HG03064 (cell line): ENCODE measurements around the gene DET1.
"Not testable (repeated sequence)": the region's sequence is repeated elsewhere in the genome, so short reads cannot be mapped to it uniquely, and the experiment has no call there.

Experiments
- ATAC-seq: cut with Tn5 transposase; IDR thresholded peaks from one replicate; pipeline ENCODE4 v1.9.1; 2021; ENCODE audit warnings: low read depth; ENCODE audit not compliant: unreplicated experiment

The DET1 gene

DNA sequence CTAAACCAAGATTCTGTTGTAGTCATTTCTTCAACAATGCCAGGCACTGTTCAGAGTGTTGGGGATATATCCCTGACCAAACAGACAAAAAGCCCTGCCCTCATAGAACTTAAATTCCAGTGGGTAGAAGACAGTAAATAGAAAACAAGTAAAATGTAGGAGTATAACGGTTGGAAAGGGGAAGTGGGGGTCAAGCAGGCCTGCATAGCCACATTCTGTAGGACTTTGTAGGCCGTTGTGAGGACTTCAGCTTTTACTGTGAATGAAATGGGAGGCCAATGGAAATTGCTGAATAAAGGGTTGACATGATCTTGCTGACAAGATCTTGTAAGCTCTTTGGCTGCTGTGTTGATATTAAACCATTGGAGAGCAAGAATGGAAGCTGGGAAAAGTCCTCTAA is 77.2 kb downstream of the DET1 start:
- no peak for ATAC-seq

DNA sequence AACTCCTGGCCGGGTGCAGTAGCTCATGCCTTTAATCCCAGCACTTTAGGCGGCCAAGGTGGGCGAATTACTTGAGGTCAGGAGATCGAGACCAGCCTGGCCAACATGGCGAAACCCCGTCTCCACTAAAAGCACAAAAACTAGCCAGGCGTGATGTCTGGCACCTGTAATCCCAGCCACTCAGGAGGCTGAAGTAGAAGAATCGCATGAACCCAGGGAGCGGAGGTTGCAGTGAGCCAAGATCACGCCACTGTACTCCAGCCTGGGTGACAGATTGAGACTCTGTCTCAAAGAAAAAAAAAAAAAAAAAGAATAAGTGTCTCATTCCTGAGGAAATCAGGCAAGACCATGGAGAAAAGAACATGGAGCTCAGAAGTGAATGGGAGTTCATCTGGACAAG is 77.8 kb downstream of the DET1 start:
- not testable (repeated sequence) for ATAC-seq

DNA sequence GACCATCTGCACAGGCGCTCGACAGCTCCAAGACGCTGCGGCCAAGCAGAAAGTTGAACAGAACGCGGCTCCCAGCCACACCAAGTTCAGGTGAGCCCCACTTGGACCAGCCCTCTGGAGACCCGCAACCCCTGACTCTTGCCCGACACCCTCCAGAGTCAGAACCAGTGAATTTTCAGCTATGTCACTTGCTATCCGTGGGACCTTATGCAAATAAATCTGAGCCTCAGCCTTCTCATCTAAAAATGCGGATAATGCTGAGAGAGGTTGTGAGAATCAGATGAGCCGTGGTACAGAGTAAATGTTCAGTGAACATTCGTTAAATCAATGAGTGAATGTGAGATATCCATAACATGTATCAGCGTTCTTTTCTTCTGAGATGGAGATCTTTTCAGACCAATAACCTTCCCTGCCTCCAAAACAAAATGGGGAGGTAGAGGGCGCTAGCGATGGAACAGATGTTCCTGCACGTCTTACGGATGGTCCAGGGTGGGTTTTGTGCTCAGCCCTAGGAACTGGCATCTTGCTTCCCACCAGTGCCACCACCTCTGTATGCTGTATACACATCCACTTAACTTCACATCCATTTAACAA is 78.4 kb downstream of the DET1 start:
- no peak for ATAC-seq

DNA sequence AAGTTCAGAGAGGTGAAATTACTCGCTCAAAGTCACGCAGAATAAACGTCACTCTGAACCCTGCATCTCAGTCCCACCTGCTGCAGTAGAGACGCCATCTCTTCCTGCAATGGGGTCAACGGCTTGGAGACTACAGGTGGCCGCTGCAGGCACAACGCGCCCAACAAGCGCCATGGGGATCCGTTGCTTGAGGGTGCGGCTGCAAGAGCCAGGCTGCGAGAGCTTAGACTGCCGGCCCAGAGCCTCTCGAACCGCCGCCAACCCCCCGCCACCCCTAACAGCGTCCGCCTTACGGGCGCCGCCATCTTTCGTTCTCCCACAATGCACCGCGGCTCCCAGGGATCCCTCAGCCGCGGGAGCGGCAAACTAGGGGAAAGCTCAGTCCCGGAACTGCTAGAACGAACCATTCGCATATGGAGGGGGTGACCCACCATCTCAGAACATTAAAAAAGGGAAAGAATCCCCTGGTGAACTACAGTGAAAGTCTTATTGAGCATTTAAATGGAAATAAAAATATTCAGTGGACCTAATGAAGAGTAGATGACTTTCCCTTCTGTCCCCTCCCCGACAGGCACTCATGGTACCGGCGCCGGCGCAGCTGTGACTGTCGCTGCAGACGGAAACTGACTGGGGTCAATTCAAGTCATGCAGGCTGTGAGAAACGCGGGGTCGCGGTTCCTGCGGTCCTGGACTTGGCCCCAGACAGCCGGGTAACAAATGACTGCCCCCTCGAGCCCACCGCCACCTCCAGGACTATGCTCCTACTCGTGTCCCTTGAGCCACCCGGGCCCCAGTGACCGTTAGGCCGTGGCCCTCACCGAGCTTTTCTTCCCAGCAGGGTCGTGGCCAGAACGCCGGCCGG is 79.2 kb downstream of the DET1 start, which contains the start of the genes MRPL46 and MRPS11:
Gene MRPL46, minus strand, starts transcription at position 316 of the 862 bp plus-strand sequence. Its CDS starts 11 bp downstream, at position 305.
Gene MRPS11, plus strand, starts transcription at position 636 of the 862 bp plus-strand sequence. Its CDS starts 10 bp downstream, at position 646.
- ATAC-seq = peak; percentile 83

DNA sequence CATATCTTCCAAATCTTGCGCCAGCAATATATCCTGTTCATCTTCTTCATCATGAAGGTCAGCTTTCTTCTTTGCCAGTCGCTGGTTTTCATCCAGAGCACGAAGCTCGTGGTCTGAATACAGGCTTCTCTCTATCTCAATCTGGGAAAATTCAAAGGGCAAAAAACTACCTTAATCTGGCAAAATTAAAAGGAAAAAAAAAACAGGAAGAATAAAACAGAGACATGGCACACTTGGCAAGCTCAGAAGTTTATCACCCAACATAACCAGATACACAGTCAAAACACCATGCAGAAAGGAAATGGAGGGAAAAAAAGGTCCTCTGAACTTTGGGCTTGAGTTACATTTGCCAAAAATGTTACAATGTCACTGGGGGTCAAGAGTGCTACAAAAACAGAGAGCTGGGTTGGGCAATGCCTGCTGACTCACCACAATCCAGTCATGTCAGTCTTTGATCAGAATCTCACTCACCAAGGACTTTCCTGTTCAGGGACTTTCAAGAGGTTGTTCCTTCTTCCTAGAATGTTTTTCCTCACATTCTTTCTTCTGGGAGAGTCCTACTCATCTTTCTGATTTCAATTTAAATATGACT is 80.8 kb downstream of the DET1 start:
- no peak for ATAC-seq

DNA sequence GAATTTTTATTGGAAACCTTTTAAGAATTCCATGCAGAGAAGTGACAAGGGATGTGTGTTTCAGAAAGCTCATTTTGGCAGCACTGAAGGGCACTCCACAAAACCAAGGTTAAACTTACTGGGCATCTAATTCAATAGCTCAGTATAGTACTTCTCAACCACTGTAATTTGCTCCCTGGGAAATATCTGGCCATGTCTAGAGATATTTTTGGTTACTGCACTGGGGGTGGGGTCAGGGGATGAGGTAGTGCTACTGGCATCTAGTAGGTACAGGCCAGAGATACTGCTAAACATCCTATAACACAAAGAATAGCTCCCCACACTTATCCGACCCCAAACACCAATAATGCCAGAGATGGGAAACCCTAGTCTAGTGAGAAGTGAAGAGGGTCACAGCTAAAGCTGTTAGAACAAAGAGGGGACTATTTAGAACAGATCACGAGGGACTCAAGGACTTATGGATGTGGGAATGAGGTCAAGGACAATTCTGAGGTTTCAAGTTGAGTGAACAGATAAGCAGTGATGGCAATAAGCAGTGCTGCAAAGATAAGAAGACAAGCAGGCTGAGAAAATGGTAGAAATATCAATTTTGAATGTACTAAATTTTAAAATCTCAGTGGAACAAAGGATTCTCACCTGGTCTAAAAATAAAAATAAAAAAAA is 82.5 kb downstream of the DET1 start:
- ATAC-seq = no peak
